GM18909 (cell line): ENCODE results near the gene MBOAT7.
"Not testable (repeated sequence)": the region's sequence is repeated elsewhere in the genome, so short reads cannot be mapped to it uniquely, and the experiment has no call there.

Experiments used
- ATAC-seq: cut with Tn5 transposase; IDR thresholded peaks from one replicate; pipeline ENCODE4 v1.9.1; 2021; ENCODE audit warnings: mild to moderate bottlenecking; ENCODE audit not compliant: unreplicated experiment, poor library complexity

Gene MBOAT7

GRCh38 chr19:54190503-54191010, 1.2 kb upstream of the MBOAT7 start:
- peak; percentile 53 for ATAC-seq

- peak; percentile 52 for ATAC-seq
These were observed 539 bp upstream of the MBOAT7 start for GRCh38 chr19:54189735-54190502.

- ATAC-seq = no peak
These were observed 1.0 kb downstream of the MBOAT7 start for GRCh38 chr19:54188215-54188871.

- no peak for ATAC-seq
These were observed 2.4 kb downstream of the MBOAT7 start for GRCh38 chr19:54186934-54187381.

GRCh38 chr19:54186351-54186750, 3.0 kb downstream of the MBOAT7 start:
- no peak for ATAC-seq

GRCh38 chr19:54183431-54183830, 5.9 kb downstream of the MBOAT7 start:
- ATAC-seq = no peak

GRCh38 chr19:54181894-54182293, 7.5 kb downstream of the MBOAT7 start:
- not testable (repeated sequence) for ATAC-seq

- ATAC-seq = no peak
These were observed 8.7 kb downstream of the MBOAT7 start for GRCh38 chr19:54180691-54181091.

- no peak for ATAC-seq
These were observed 9.4 kb downstream of the MBOAT7 start for GRCh38 chr19:54179921-54180461.

GRCh38 chr19:54179262-54179852, 10.0 kb downstream of the MBOAT7 start:
- no peak for ATAC-seq

- ATAC-seq = no peak
These were observed 10.7 kb downstream of the MBOAT7 start for GRCh38 chr19:54178581-54179261.

- no peak for ATAC-seq
These were observed 15.2 kb downstream of the MBOAT7 start for GRCh38 chr19:54173951-54174834.

- no peak for ATAC-seq
These were observed 16.1 kb downstream of the MBOAT7 start for GRCh38 chr19:54173359-54173699.

GRCh38 chr19:54172471-54173358, 16.7 kb downstream of the MBOAT7 start, which contains the start of gene TMC4:
TMC4 (minus strand) TSS chr19:54173160; CDS start chr19:54173117, 43 bp downstream.
- ATAC-seq = no peak

GRCh38 chr19:54171736-54172431, 17.5 kb downstream of the MBOAT7 start:
- ATAC-seq = not testable (repeated sequence)

- no peak for ATAC-seq
These were observed 20.1 kb downstream of the MBOAT7 start for GRCh38 chr19:54169149-54169740.

- no peak for ATAC-seq
These were observed 21.0 kb downstream of the MBOAT7 start for GRCh38 chr19:54168174-54168917.
